Endometrial microvascular endothelial cells (primary cell): ENCODE data around the gene NDUFAF7. TPM values are rescaled to one million over a fixed set of nuclear protein-coding genes. Genes with fewer than 3 reads are reported as not detected.
"Not testable (repeated sequence)": the region's sequence is repeated elsewhere in the genome, so short reads cannot be mapped to it uniquely, and the experiment has no call there.

Experiments used
- in situ Hi-C: cut with HindIII; loops from 2 replicates; pipeline ENCODE4 v1.10.0; 2017; ENCODE audit warnings: low sequenced_read_pairs, low pct_unique_long_range_greater_than_20kb; ENCODE audit errors: inconsistent ontology term
- total RNA-seq: library from RNA; depleted of rRNA; stranded (reverse); fragments of >200 nt; gene quantifications from one replicate; pipeline ENCODE4 v1.2.3, GENCODE V29; 2015; ENCODE audit errors: inconsistent ontology term

The NDUFAF7 gene
- total RNA-seq, 1 donor from 2014 or later: 11.2 TPM

- in situ Hi-C loops: no loop called here
Observed at GRCh38 chr2:37271376-37272067, 40.1 kb downstream of the NDUFAF7 start.

DNA sequence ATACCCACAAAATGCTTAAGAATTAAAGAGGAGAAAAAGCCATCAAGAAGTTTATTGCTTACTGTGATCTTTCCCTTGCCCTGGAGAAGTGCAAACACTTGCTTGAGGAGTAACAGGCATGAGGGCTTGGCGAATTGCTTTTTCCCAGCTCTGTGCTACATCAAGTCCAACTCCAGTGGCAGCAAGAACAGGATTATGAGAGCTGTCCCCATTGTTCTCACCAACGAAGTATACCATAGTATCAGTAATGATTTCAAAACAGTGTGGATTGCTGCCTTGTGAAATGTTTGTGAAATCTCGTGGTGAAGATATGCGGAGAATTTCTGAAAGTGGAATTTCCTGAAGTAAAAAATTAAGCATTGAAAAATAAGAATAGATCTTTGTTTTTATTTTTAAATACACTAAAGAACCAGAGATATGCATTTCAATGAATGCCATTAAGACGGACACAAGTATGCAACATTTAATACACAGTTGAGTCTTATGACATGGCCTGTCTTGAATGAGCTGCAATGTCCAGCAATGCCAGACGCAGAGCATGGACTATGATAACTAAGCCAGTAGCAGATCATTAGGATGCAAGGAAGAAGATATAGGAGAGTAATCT lies 43.0 kb downstream of the NDUFAF7 start:
- in situ Hi-C loops: no loop called here

- in situ Hi-C loops: no loop called here
Observed at GRCh38 chr2:37276291-37276690, 44.8 kb downstream of the NDUFAF7 start.

DNA sequence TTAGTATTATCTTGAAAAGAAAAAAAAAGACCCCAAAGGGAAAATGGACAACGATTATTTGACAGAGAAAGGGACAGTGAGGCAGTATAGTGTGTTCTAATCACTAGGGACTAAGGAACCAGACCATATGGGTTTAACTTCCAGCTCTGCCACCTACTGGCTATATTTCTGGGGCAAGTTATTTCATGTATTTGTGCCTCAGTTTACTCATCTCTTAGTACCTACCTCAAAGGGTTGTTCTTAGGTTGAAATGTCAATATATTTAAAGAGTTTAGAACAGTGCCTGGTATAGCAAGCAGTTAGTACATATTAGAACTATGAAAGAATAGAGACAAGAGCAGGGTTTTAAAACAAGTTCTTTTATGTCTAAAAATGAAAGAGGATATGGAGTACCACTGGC lies 50.5 kb downstream of the NDUFAF7 start:
- in situ Hi-C loops: no loop called here

GRCh38 chr2:37282746-37283145 lies 51.3 kb downstream of the NDUFAF7 start:
- in situ Hi-C loops: no loop called here

DNA sequence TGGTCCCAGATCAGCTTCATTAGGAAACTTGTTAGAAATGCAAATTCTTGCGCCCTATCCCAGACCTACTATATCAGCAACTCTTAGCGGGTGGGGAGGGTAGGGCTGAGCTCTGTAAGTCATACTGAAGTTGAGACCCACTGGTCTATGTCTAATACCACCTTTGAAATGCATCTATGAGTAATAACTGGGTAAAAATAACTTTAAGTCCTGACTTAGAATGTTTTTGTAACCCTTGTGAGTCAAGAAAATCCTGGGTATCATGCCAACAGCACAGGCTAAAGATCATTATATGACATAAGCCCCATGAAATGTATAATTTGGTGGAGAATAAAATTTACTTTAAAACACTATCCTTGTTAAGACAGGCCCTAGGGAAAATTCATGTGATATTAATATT lies 51.7 kb downstream of the NDUFAF7 start:
- in situ Hi-C loops: no loop called here

DNA sequence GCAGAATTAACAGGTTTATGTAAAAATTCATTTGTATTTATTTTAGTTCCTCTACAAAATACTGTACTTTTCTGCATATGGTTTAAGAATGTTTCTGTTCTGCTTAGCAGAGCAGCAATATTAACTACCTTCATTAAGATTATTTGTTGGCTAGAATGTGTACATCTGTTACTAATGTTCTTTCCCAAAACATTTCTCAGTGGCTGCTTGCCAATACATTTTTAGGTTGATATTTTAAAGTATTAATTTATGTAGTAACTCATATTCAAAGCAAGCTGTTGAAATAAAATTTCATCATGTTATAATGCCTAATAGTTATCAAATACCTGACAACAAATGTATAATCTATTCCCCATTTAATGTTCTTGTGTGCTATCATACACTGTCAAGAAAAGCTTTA lies 52.9 kb downstream of the NDUFAF7 start:
- in situ Hi-C loops: no loop called here

DNA sequence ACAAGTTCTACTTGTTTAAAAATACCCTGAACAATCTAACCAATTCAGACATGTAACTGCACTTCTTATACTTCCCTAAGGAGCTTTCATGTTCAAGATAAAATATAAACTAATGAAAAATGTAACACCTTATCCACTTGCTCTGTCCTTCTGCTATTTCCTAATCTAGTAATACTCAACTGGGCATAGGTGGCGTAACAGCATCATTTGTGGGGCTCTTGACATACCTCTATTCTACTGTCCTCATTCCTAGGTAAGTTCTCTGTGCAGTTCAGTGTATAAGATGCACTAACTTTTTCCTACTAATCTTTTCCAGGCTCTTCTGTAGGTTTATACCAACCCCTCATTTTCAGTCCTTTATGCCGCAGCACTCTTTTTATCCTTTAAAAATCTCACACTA lies 56.5 kb downstream of the NDUFAF7 start:
- in situ Hi-C loops: no loop called here

DNA sequence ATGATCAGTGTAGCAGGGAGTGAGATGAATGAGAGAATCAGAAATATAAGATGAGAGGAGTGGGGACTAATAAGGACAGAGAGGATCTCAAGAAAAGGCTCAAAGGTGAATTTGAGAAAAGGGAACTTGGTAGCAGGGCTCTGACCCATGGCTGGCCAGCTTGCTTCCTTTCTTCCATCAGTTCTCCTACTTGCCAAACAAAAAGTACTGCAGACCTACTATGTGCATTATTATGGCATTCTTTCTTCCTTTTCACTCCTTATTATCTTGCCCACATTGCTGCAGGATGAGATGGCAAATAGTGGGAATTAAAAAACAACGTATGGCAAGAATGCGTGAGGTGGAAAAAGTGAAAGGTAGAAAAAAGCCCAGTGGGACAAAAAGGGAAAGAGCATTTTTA lies 60.2 kb downstream of the NDUFAF7 start:
- in situ Hi-C loops: no loop called here

DNA sequence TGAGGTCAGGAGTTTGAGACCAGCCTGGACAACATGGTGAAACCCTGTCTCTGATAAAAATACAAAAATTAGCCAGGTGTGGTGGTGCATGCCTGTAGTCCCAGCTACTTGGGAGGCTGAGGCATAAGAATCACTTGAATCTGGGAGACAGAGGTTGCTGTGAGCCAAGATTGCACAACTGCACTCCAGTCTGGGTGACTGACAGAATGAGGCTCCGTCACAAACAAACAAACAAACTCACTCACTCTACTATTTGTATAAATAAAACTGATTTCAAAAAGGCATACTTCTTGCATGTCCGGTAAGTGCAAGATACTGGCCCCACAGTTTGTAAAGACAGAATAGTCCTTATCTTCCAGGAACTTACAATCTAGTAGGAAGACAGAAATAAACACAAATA lies 63.4 kb downstream of the NDUFAF7 start:
- in situ Hi-C loops: not testable (repeated sequence)

DNA sequence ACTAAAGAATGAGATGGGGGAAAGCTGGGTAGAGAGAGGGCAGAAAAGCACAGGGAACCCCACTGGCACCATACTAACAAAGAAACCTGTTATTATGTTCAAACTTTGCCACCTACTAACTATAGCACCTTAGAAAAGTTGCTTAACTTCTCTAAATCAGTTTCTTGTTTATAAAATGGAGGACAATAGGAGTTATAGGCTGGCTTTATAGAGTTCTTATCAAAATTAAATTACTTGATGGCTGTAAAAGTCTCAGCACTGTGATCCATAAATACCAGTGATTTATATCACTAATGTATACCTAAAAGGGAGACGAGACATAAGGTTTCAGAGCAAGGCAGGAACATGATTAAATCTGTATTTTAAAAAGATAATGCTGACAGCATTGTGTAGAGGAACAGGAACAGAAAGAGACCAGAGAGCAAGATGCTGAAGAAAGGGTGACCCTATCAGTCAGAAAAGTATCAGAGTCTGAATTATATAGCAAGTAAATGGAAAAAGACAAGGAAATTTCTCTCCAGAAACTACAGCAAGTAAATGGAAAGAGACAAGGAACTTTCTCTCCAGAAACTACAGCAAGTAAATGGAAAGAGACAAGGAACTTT lies 64.1 kb downstream of the NDUFAF7 start:
- in situ Hi-C loops: no loop called here

DNA sequence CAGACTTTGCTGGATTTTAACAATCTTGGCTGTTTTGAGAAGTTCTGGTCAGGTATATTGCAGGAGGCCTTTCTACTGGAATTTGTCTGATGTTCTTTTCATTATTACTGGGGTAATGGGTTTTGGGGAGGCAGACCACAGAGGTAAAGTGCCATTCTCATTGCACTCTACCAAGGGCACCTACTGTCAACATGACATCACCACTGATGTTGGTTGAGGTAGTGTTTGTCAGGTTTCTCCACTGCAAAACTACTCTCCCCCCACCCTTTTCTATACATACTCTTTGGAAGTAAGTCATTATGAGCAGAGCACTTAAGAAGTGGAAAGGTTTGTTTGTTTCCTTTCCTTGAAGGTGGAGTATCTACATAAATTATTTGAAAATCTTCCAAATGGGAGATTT lies 66.2 kb downstream of the NDUFAF7 start:
- in situ Hi-C loops: no loop called here

Other genes starting within 250 kb of the NDUFAF7 start
- 18.4 TPM for gene HEATR5B, start 147.3 kb upstream of the NDUFAF7 start, total RNA-seq
- gene GPATCH11, start 147.1 kb upstream of the NDUFAF7 start, total RNA-seq: 8.5 TPM
- gene EIF2AK2, start 74.7 kb upstream of the NDUFAF7 start, total RNA-seq: 24.8 TPM
- not detected for gene SULT6B1, start 43.0 kb upstream of the NDUFAF7 start, total RNA-seq
- gene CEBPZOS, start 35.2 kb upstream of the NDUFAF7 start, total RNA-seq: 18.9 TPM
- 35.7 TPM for gene CEBPZ, start 62 bp upstream of the NDUFAF7 start, total RNA-seq
- gene PRKD3, start 93.2 kb downstream of the NDUFAF7 start, total RNA-seq: 49.6 TPM
- gene QPCT, start 113.0 kb downstream of the NDUFAF7 start, total RNA-seq: 25.2 TPM